ENCODE results near the gene OGFOD3. TPM values are rescaled to one million over a fixed set of nuclear protein-coding genes. Genes with fewer than 3 reads are reported as not detected.

Gene OGFOD3
- total RNA-seq, 4 donors from 2014 or later = 25.8 to 72.1 (median 27.7) TPM

- in situ Hi-C loops (cut with MboI; ENCODE audit: low sequenced_read_pairs in 4 of 4) = no loop called here
- TF ChIP-seq POLR2A (IDR thresholded peaks at IDR 0.05) (no peak), CTCF (IDR thresholded peaks at IDR 0.05 in 4 of 5, conservative IDR thresholded peaks at IDR 0.05 in 1 of 5) (no peak)
These were observed 20.2 kb upstream of the OGFOD3 start for GRCh38 chr17:82438401-82439193.

GRCh38 chr17:82437325-82437668 lies 18.9 kb upstream of the OGFOD3 start:
- H3K27me3 ChIP-seq = no peaks in the 10 kb centered on the region
- H3K27ac ChIP-seq = no peak overlapping the region
- peaks cover 0 to 36% of the 10 kb centered on the region in 2 donors for H3K36me3 ChIP-seq
- no peak for ATAC-seq
- TF ChIP-seq CTCF (IDR thresholded peaks at IDR 0.05 in 4 of 5, conservative IDR thresholded peaks at IDR 0.05 in 1 of 5) (no peak), POLR2A (IDR thresholded peaks at IDR 0.05) (no peak)
- intact Hi-C loops (cut with DNase I; ENCODE audit: low total_unique reads) (no loop called here), in situ Hi-C loops (cut with MboI; ENCODE audit: low sequenced_read_pairs in 4 of 4) (no loop called here)
- DNase-seq = no peak
- H3K4me3 ChIP-seq = no peak overlapping the region
- no peaks in the 10 kb centered on the region for H3K4me1 ChIP-seq
- H3K9me3 ChIP-seq = no peaks in the 10 kb centered on the region

More at GRCh38 chr17:82438401-82439193, 20.2 kb upstream of the OGFOD3 start:
- no peak for DNase-seq
- intact Hi-C loops (cut with DNase I; ENCODE audit: low total_unique reads) = no loop called here
- Histone ChIP-seq H3K36me3 (peaks cover 0 to 31% of the 10 kb centered on the region in 2 donors), H3K9me3 (no peaks in the 10 kb centered on the region), H3K27ac (no peak overlapping the region), H3K27me3 (no peaks in the 10 kb centered on the region), H3K4me1 (no peaks in the 10 kb centered on the region), H3K4me3 (no peak overlapping the region)
- no peak for ATAC-seq

- Histone ChIP-seq H3K36me3 (peaks cover 0 to 40% of the 10 kb centered on the region in 2 donors), H3K4me1 (no peaks in the 10 kb centered on the region), H3K27me3 (no peaks in the 10 kb centered on the region), H3K27ac (no peak overlapping the region), H3K9me3 (no peaks in the 10 kb centered on the region), H3K4me3 (no peak overlapping the region)
- DNase-seq = no peak
- TF ChIP-seq POLR2A (IDR thresholded peaks at IDR 0.05) = no peak
- no peak for TF ChIP-seq CTCF (IDR thresholded peaks at IDR 0.05 in 4 of 5, conservative IDR thresholded peaks at IDR 0.05 in 1 of 5)
- ATAC-seq = no peak
- intact Hi-C loops (cut with DNase I; ENCODE audit: low total_unique reads) = no loop called here
- in situ Hi-C loops (cut with MboI; ENCODE audit: low sequenced_read_pairs in 4 of 4) = no loop called here
These were observed 18.4 kb upstream of the OGFOD3 start for GRCh38 chr17:82436601-82437324.

GRCh38 chr17:82435601-82436583 lies 17.5 kb upstream of the OGFOD3 start:
- H3K27me3 ChIP-seq = no peaks in the 10 kb centered on the region
- in situ Hi-C loops (cut with MboI; ENCODE audit: low sequenced_read_pairs in 4 of 4) (no loop called here), intact Hi-C loops (cut with DNase I; ENCODE audit: low total_unique reads) (no loop called here)
- peaks cover 0 to 40% of the 10 kb centered on the region in 2 donors for H3K36me3 ChIP-seq
- ATAC-seq (peak in 1 of 2 donors; percentile 35), DNase-seq (no peak)
- no peak overlapping the region for H3K4me3 ChIP-seq
- TF ChIP-seq POLR2A (IDR thresholded peaks at IDR 0.05) = no peak
- TF ChIP-seq CTCF (IDR thresholded peaks at IDR 0.05 in 4 of 5, conservative IDR thresholded peaks at IDR 0.05 in 1 of 5) = no peak
- no peak overlapping the region for H3K27ac ChIP-seq
- H3K4me1 ChIP-seq = no peaks in the 10 kb centered on the region
- H3K9me3 ChIP-seq = no peaks in the 10 kb centered on the region

All from gastrocnemius medialis (tissue), 4 donors.